Thyroid gland (tissue), 4 donors: ENCODE measurements around the gene EEF1A1. TPM values are rescaled to one million over a fixed set of nuclear protein-coding genes. Genes with fewer than 3 reads are reported as not detected.

ENCODE experiments used
- DNase-seq, 2 donors: peaks; one replicate each; pipeline ENCODE4 v3.0.0-alpha.2; 2019
- H3K27ac ChIP-seq, 3 donors: fragments of 200-600 bp; sonication (generic); 1 replicate in 2 of 3; 2 replicates in 1 of 3; pipeline ENCODE4 v1.5.1; 2016 to 2019; ENCODE audit warnings: mild to moderate bottlenecking in 1 of 3, moderate library complexity in 1 of 3
- H3K27me3 ChIP-seq: fragments of 200-600 bp; sonication (generic); one replicate; pipeline ENCODE4 v1.5.1; 2019
- H3K36me3 ChIP-seq, 2 donors: fragments of 200-600 bp; sonication (generic); one replicate each; pipeline ENCODE4 v1.5.1; 2016 to 2019
- H3K4me1 ChIP-seq, 2 donors: fragments of 200-600 bp; sonication (generic); one replicate each; pipeline ENCODE4 v1.5.1; 2017 to 2019
- H3K4me3 ChIP-seq, 3 donors: fragments of 200-600 bp; sonication (generic); replicated peaks in 1 of 3; 1 replicate in 2 of 3; 2 replicates in 1 of 3; pipeline ENCODE4 v1.5.1; 2016; ENCODE audit warnings: mild to moderate bottlenecking in 1 of 3
- H3K9me3 ChIP-seq: fragments of 200-600 bp; sonication (generic); one replicate; pipeline ENCODE4 v1.5.1; 2017
- POLR2A ChIP-seq, 2 donors: fragments of 450-650 bp; IDR thresholded peaks; one replicate each; pipeline ENCODE4 v1.6.1; 2017; ENCODE audit warnings: antibody characterized with exemption in 2 of 2, mild to moderate bottlenecking in 2 of 2, moderate library complexity in 1 of 2
- WGBS, 2 donors: methylation state at CpG; one replicate each; pipeline ENCODE4 v1.1.5; 2017; 5-methylcytosine and 5-hydroxymethylcytosine counted together
- intact Hi-C: fragments of 100-400 bp; cut with DNase I; formaldehyde crosslinking; loops from one replicate; pipeline ENCODE4 v1.15.1; 2023
- total RNA-seq, 4 donors: library from RNA; depleted of rRNA; stranded (reverse); fragments of >200 nt; gene quantifications; one replicate each; pipeline ENCODE4 v1.2.3, GENCODE V29; 2016
- TF ChIP-seq, protein P1 (sequence below), 6 experiments: fragments of 200-600 bp in 3 of 6; fragments of 450-650 bp in 3 of 6; sonication (generic) in 3 of 6; IDR thresholded peaks; one replicate each; pipeline ENCODE4 v1.5.1; 2016 to 2019; ENCODE audit warnings: antibody characterized with exemption in 6 of 6, mild to moderate bottlenecking in 2 of 6, inconsistent platforms in 1 of 6, moderate library complexity in 1 of 6

Gene EEF1A1
- total RNA-seq, 4 donors from 2014 or later: 9,141 to 11,705 (median 10,644) TPM

DNA sequence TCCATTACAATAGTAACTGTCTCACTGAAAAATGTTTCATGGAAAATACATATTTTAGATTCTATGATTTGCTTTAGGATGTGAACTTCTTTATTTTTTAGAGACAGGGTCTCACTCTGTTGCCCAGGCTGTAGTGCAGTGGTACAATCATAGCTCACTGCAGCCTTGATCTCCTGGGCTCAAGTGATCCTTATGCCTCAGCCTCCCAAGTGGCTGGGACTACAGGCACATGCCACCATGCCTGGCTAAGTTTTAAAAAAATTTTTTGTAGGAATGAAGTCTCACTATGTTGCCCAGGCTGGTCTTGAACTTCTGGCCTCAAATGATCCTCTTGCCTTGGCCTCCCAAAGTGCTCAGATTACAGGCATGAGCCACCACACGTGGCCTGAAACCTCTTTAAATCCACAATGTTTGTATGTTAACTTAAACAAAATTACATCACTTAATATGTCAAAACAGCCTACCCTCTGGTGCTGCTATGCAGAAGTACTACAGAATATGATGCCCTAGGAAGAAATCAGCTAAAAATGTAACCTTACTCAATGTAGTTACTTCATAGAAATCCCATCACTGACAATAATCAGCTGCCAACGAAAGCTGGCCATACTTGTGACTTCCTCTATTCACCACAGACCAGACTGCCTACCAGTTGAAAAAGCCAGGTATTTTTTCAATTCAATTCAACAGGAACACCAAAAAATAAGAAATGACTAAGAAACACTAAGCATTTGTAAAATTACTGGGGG is 17.6 kb downstream of the EEF1A1 start:
- WGBS, 2 donors: 77 to 88% methylated on average over 2 of the region's 2 CpGs
- no peak for DNase-seq
- H3K27ac ChIP-seq: no peak overlapping the region
- H3K4me3 ChIP-seq: no peak overlapping the region
- H3K4me1 ChIP-seq: no peaks in the 10 kb centered on the region
- no peak for TF ChIP-seq POLR2A (IDR thresholded peaks at IDR 0.05)
- TF ChIP-seq, protein P1, sequence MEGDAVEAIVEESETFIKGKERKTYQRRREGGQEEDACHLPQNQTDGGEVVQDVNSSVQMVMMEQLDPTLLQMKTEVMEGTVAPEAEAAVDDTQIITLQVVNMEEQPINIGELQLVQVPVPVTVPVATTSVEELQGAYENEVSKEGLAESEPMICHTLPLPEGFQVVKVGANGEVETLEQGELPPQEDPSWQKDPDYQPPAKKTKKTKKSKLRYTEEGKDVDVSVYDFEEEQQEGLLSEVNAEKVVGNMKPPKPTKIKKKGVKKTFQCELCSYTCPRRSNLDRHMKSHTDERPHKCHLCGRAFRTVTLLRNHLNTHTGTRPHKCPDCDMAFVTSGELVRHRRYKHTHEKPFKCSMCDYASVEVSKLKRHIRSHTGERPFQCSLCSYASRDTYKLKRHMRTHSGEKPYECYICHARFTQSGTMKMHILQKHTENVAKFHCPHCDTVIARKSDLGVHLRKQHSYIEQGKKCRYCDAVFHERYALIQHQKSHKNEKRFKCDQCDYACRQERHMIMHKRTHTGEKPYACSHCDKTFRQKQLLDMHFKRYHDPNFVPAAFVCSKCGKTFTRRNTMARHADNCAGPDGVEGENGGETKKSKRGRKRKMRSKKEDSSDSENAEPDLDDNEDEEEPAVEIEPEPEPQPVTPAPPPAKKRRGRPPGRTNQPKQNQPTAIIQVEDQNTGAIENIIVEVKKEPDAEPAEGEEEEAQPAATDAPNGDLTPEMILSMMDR (IDR thresholded peaks at IDR 0.05): no peak
- no peaks in the 10 kb centered on the region for H3K9me3 ChIP-seq
- intact Hi-C loops: no loop called here
- no peaks in the 10 kb centered on the region for H3K27me3 ChIP-seq
- peaks cover 33 to 35% of the 10 kb centered on the region in 2 donors for H3K36me3 ChIP-seq

DNA sequence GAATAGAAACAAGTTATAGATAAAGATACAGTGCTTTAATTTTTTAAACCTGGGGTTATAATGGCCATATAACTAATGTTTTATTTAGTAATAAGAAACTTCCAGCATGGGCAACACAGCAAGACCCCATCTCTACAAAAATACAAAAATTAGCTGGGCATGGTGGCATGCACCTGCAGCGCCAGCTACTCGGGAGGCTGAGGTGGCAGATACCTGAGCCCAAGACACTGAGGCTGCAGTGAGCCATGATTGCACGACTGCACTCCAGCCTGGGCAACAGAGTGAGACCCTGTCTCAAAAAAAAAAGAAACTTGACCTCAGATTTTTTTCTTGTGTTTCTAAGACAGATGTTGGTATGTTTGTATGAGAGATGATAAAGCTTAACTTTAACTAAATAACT is 22.9 kb downstream of the EEF1A1 start:
- no peaks in the 10 kb centered on the region for H3K4me1 ChIP-seq
- no peak overlapping the region for H3K27ac ChIP-seq
- DNase-seq: no peak
- intact Hi-C loops: no loop called here
- no peaks in the 10 kb centered on the region for H3K9me3 ChIP-seq
- no peaks in the 10 kb centered on the region for H3K27me3 ChIP-seq
- no peak overlapping the region for H3K4me3 ChIP-seq
- TF ChIP-seq POLR2A (IDR thresholded peaks at IDR 0.05): no peak
- TF ChIP-seq, protein P1 (IDR thresholded peaks at IDR 0.05): no peak
- 96 to 97% methylated on average over 3 of the region's 3 CpGs for WGBS, 2 donors
- H3K36me3 ChIP-seq: peaks cover 39 to 47% of the 10 kb centered on the region in 2 donors

DNA sequence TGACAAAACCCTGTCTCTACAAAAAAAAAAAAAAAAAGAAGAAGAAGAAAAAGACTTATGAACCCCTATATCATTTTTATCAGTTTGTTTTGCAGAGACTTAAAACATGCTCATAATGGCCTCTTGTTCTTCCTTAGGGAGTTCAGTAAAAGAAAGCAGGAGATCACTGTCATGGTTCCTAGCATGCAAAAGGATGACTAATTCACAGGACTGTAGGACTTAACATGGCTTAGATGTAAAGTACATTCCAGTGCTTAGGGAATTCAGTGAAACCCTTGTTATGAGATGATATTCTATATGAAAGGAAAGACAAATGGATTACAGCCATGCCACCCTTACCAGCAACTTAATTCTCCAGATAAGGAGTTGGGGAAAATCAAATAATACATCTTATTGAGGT is 29.5 kb downstream of the EEF1A1 start:
- intact Hi-C loops: no loop called here
- TF ChIP-seq POLR2A (IDR thresholded peaks at IDR 0.05): no peak
- TF ChIP-seq, protein P1 (IDR thresholded peaks at IDR 0.05): no peak
- Histone ChIP-seq H3K27ac (no peak overlapping the region), H3K36me3 (peaks cover 5 to 35% of the 10 kb centered on the region in 2 donors), H3K9me3 (no peaks in the 10 kb centered on the region), H3K4me3 (no peak overlapping the region), H3K27me3 (no peaks in the 10 kb centered on the region), H3K4me1 (no peaks in the 10 kb centered on the region)
- DNase-seq: no peak

DNA sequence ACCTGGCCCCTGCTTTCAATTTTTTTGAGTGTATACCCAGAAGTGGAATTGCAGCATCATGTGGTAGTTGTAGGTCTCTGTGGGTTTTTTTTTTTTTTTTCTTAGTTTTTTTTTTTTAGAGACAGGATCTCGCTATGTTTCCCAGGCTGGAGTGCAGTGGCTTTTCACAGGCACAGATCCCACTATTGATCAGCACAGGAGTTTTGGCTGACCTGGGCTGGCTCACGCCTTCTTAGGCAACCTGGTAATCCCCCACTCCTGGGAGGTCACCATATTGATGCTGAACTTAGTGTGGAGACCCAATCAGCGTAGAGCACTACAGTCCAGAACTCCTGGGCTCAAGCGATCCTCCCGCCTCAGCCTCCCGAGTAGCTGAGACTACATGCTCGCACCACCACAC is 33.4 kb downstream of the EEF1A1 start:
- Histone ChIP-seq H3K27me3 (no peaks in the 10 kb centered on the region), H3K9me3 (no peaks in the 10 kb centered on the region), H3K4me3 (no peak overlapping the region), H3K36me3 (peaks cover 21 to 55% of the 10 kb centered on the region in 2 donors), H3K4me1 (no peaks in the 10 kb centered on the region), H3K27ac (no peak overlapping the region)
- WGBS, 2 donors: 91 to 99% methylated on average over 7 of the region's 7 CpGs
- TF ChIP-seq POLR2A (IDR thresholded peaks at IDR 0.05): no peak
- TF ChIP-seq, protein P1 (IDR thresholded peaks at IDR 0.05): no peak
- DNase-seq: no peak
- intact Hi-C loops: no loop called here

DNA sequence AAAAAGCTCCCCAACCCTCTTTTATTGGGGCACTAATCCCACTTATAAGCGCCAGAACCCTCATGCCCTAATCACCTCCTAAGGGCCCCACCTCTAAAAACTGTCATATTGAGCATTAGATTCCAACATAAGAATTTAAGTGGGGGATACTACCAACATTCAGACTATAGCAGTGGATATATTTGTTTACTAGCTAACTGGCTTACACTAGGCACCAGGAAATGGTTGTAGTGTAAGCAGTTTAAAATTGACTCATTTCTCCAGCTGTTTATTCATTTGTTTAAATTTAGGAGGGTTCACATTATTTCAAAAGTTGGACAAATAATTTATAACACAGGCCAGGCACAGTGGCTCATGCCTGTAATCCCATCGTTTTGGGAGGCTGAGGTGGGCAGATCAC is 36.4 kb downstream of the EEF1A1 start:
- no peaks in the 10 kb centered on the region for H3K9me3 ChIP-seq
- no peak for DNase-seq
- WGBS, 2 donors: 82 to 86% methylated on average over 2 of the region's 2 CpGs
- H3K4me3 ChIP-seq: no peak overlapping the region
- H3K27me3 ChIP-seq: no peaks in the 10 kb centered on the region
- H3K27ac ChIP-seq: no peak overlapping the region
- TF ChIP-seq, protein P1 (IDR thresholded peaks at IDR 0.05): no peak
- TF ChIP-seq POLR2A (IDR thresholded peaks at IDR 0.05): no peak
- H3K4me1 ChIP-seq: no peaks in the 10 kb centered on the region
- intact Hi-C loops: no loop called here
- H3K36me3 ChIP-seq: peaks cover 47 to 78% of the 10 kb centered on the region in 2 donors
